CD4-positive, alpha-beta T cell (primary cell): ENCODE measurements around the gene GNG5. TPM values are rescaled to one million over a fixed set of nuclear protein-coding genes. Genes with fewer than 3 reads are reported as not detected.
"Not testable (repeated sequence)": the region's sequence is repeated elsewhere in the genome, so short reads cannot be mapped to it uniquely, and the experiment has no call there.

Source experiments
- ATAC-seq: fragments of 200-7000 bp; cut with Tn5 transposase; one replicate; pipeline ENCODE4 v1.10.0; 2022; ENCODE audit warnings: mild to moderate bottlenecking; ENCODE audit not compliant: poor library complexity
- CTCF ChIA-PET: fragments of 350-600 bp; sonication (Branson Sonifier 250); formaldehyde crosslinking; loops from one replicate; lab custom pipeline; 2021; ENCODE audit warnings: antibody characterized with exemption, inconsistent platforms; lab: Charles Lee
- POLR2A ChIA-PET: fragments of 350-600 bp; sonication (Branson Sonifier 250); formaldehyde crosslinking; loops from one replicate; lab custom pipeline; 2021; ENCODE audit warnings: antibody characterized with exemption, inconsistent platforms; lab: Charles Lee
- DNase-seq, 14 experiments: peaks; one replicate each; pipeline ENCODE4 v3.0.0-alpha.2; 2013 to 2020; ENCODE audit warnings: mixed read lengths in 2 of 14
- H3K27ac ChIP-seq, 2 donors: one replicate each; pipeline versions ENCODE4 v1.5.1 to v1.7.0; 2013; ENCODE audit warnings: low read length in 2 of 2, low read depth in 1 of 2, mild to moderate bottlenecking in 1 of 2
- H3K27me3 ChIP-seq, 2 experiments: 1 replicate in 1 of 2; 2 replicates in 1 of 2; pipeline versions ENCODE4 v1.6.1 to v1.7.0; 2013; ENCODE audit warnings: low read length in 2 of 2, control low read depth in 1 of 2, mild to moderate bottlenecking in 1 of 2, moderate library complexity in 1 of 2; ENCODE audit not compliant: insufficient read depth in 2 of 2, control insufficient read depth in 1 of 2
- H3K36me3 ChIP-seq: one replicate; pipeline ENCODE4 v1.6.1; 2013; ENCODE audit warnings: low read length, control low read depth; ENCODE audit not compliant: insufficient read depth
- H3K4me1 ChIP-seq: one replicate; pipeline ENCODE4 v1.6.1; 2013; ENCODE audit warnings: low read length, control low read depth; ENCODE audit not compliant: insufficient read depth
- H3K4me3 ChIP-seq: one replicate; pipeline ENCODE4 v1.5.1; 2013; ENCODE audit warnings: mild to moderate bottlenecking, low read length, moderate library complexity
- H3K9me3 ChIP-seq, 2 experiments: 1 replicate in 1 of 2; 2 replicates in 1 of 2; pipeline versions ENCODE4 v1.6.1 to v1.7.0; 2013; ENCODE audit warnings: low read length in 2 of 2, mild to moderate bottlenecking in 2 of 2, control low read depth in 1 of 2, moderate library complexity in 1 of 2; ENCODE audit not compliant: control insufficient read depth in 1 of 2, insufficient read depth in 1 of 2
- H3K27ac Mint-ChIP-seq: one replicate; pipeline ENCODE4 v1.8.0; 2020; ENCODE audit warnings: mixed read lengths
- H3K27me3 Mint-ChIP-seq: one replicate; pipeline ENCODE4 v1.8.0; 2021; ENCODE audit warnings: mixed read lengths
- H3K36me3 Mint-ChIP-seq: one replicate; pipeline ENCODE4 v1.8.0; 2021; ENCODE audit warnings: low read depth, mixed read lengths
- H3K4me1 Mint-ChIP-seq: one replicate; pipeline ENCODE4 v1.8.0; 2021; ENCODE audit warnings: low read depth, mixed read lengths
- H3K4me3 Mint-ChIP-seq: one replicate; pipeline ENCODE4 v1.8.0; 2020; ENCODE audit warnings: mild to moderate bottlenecking, mixed read lengths
- H3K9me3 Mint-ChIP-seq: one replicate; pipeline ENCODE4 v1.8.0; 2020; ENCODE audit warnings: mixed read lengths
- CTCF ChIP-seq: fragments of 200-600 bp; IDR thresholded peaks from one replicate; pipeline ENCODE4 v1.8.0; 2022; ENCODE audit warnings: antibody characterized with exemption, mild to moderate bottlenecking
- intact Hi-C, 2 experiments: fragments of 100-400 bp; cut with DNase I in 1 of 2; cut with micrococcal nuclease in 1 of 2; formaldehyde crosslinking; loops; one replicate each; pipeline versions ENCODE4 v1.15.1 to v1.9.0; 2023 to 2025; cut with DNase I, micrococcal nuclease
- total RNA-seq, 174 experiments: library from RNA in 2 of 174; stranded (reverse) in 2 of 174; gene quantifications; one replicate each; pipeline ENCODE4 v1.2.3 and lab custom pipeline; 2021 to 2026

The GNG5 gene
- total RNA-seq, 2 experiments from 2014 or later = 23.6 to 24.6 TPM

- H3K4me1 ChIP-seq = peaks cover 2% of the 10 kb centered on the region
- DNase-seq (no peak), ATAC-seq (no peak)
- ChIA-PET CTCF (interaction anchor here (1.0 kb wide), 1 partner anchor 68 kb away, joined by 6 read pairs; no protein-coding TSS in a partner anchor), POLR2A (no interaction called here)
- Mint-ChIP-seq H3K9me3 (no peaks in the 10 kb centered on the region), H3K27me3 (no peaks in the 10 kb centered on the region), H3K4me3 (no peak overlapping the region), H3K4me1 (peaks cover 25% of the 10 kb centered on the region), H3K36me3 (peaks cover 12% of the 10 kb centered on the region), H3K27ac (no peak overlapping the region)
- intact Hi-C loops = no loop called here
- H3K27me3 ChIP-seq = no peaks in the 10 kb centered on the region
- no peak for TF ChIP-seq CTCF
- no peak overlapping the region for H3K4me3 ChIP-seq
- H3K9me3 ChIP-seq = no peaks in the 10 kb centered on the region
- H3K36me3 ChIP-seq = no peaks in the 10 kb centered on the region
- H3K27ac ChIP-seq = no peak overlapping the region
Measured at GRCh38 chr1:84510165-84510564, 3.8 kb upstream of the GNG5 start.

GRCh38 chr1:84509029-84509428 lies 2.6 kb upstream of the GNG5 start:
- ChIA-PET POLR2A (interaction anchor here (0.6 to 1.2 kb wide), 2 partner anchors 184 to 981 kb away, joined by 3 read pairs; no protein-coding TSS in a partner anchor), CTCF (interaction anchor here (0.6 to 1.8 kb wide), 2 partner anchors 29 to 30 kb away, joined by 3 read pairs; partner anchors contain the start of gene RPF1)
- ATAC-seq (no peak), DNase-seq (no peak)
- Histone ChIP-seq H3K9me3 (no peaks in the 10 kb centered on the region), H3K27ac (no peak overlapping the region), H3K4me1 (peaks cover 12% of the 10 kb centered on the region), H3K27me3 (no peaks in the 10 kb centered on the region), H3K36me3 (no peaks in the 10 kb centered on the region), H3K4me3 (no peak overlapping the region)
- Mint-ChIP-seq H3K36me3 (peaks cover 15% of the 10 kb centered on the region), H3K4me1 (peaks cover 36% of the 10 kb centered on the region), H3K27me3 (no peaks in the 10 kb centered on the region), H3K4me3 (no peak overlapping the region), H3K9me3 (no peaks in the 10 kb centered on the region), H3K27ac (no peak overlapping the region)
- TF ChIP-seq CTCF = no peak
- intact Hi-C loops = loop anchor here (2.0 to 10.0 kb wide), 7 partner anchors 37 to 766 kb away; partner anchors contain the start of genes PRKACB (in 2 of the 2), BCL10 (in 1 of the 2) and SSX2IP (in 1 of the 2)

- Histone ChIP-seq H3K9me3 (no peaks in the 10 kb centered on the region), H3K4me1 (peaks cover 17% of the 10 kb centered on the region), H3K27ac (no peak overlapping the region), H3K4me3 (no peak overlapping the region), H3K36me3 (no peaks in the 10 kb centered on the region), H3K27me3 (no peaks in the 10 kb centered on the region)
- Mint-ChIP-seq H3K4me3 (peak overlapping the region; percentile 78), H3K36me3 (peaks cover 15% of the 10 kb centered on the region), H3K9me3 (no peaks in the 10 kb centered on the region), H3K4me1 (peaks cover 41% of the 10 kb centered on the region), H3K27me3 (no peaks in the 10 kb centered on the region), H3K27ac (no peak overlapping the region)
- intact Hi-C loops = loop anchor here (2.0 to 10.0 kb wide), 7 partner anchors 36 to 766 kb away; partner anchors contain the start of genes PRKACB (in 2 of the 2), BCL10 (in 1 of the 2) and SSX2IP (in 1 of the 2)
- ChIA-PET POLR2A (interaction anchor here (1.2 kb wide), 1 partner anchor 184 kb away, joined by 3 read pairs; no protein-coding TSS in a partner anchor), CTCF (interaction anchor here (0.6 to 1.8 kb wide), 2 partner anchors 29 to 30 kb away, joined by 3 read pairs; partner anchors contain the start of gene RPF1)
- no peak for ATAC-seq
- no peak for TF ChIP-seq CTCF
- no peak for DNase-seq
Measured at GRCh38 chr1:84508510-84508909, 2.1 kb upstream of the GNG5 start.

GRCh38 chr1:84507887-84508286 lies 1.5 kb upstream of the GNG5 start:
- H3K36me3 ChIP-seq, H3K27ac Mint-ChIP-seq, H3K27me3 Mint-ChIP-seq, H3K9me3 Mint-ChIP-seq, H3K27me3 ChIP-seq, H3K27ac ChIP-seq, H3K9me3 ChIP-seq, POLR2A ChIA-PET, DNase-seq, ATAC-seq, H3K4me3 ChIP-seq: not testable (repeated sequence)
- CTCF ChIA-PET = interaction anchor here (1.1 to 1.8 kb wide), 2 partner anchors 28 to 66 kb away, joined by 3 read pairs; no protein-coding TSS in a partner anchor
- H3K4me1 ChIP-seq = peaks cover 20% of the 10 kb centered on the region
- Mint-ChIP-seq H3K4me1 (peaks cover 47% of the 10 kb centered on the region), H3K36me3 (peaks cover 15% of the 10 kb centered on the region), H3K4me3 (peak overlapping the region; percentile 21)
- intact Hi-C loops = loop anchor here (2.0 to 10.0 kb wide), 8 partner anchors 36 to 767 kb away; partner anchors contain the start of genes PRKACB (in 2 of the 2), BCL10 (in 1 of the 2), CTBS (in 1 of the 2) and SSX2IP (in 1 of the 2)
